ENCODE results near the gene CDKL1. TPM values are rescaled to one million over a fixed set of nuclear protein-coding genes. Genes with fewer than 3 reads are reported as not detected.

Gene CDKL1
- total and polyA plus RNA-seq, 2 experiments from 2014 or later = 2.9 to 5.0 TPM

- no peak for TF ChIP-seq EZH2phosphoT487 (IDR thresholded peaks at IDR 0.05; ENCODE audit: insufficient read depth, low read depth)
- TF ChIP-seq EZH2 (IDR thresholded peaks at IDR 0.05; ENCODE audit: insufficient read depth, poor library complexity, severe bottlenecking) = no peak
- H3K79me2 ChIP-seq (ENCODE audit: insufficient read depth) = no peaks in the 10 kb centered on the region
- no peaks in the 10 kb centered on the region for H3K27me3 ChIP-seq (replicated peaks; ENCODE audit: insufficient read depth)
- H2AFZ ChIP-seq = no peak overlapping the region
- no peak for DNase-seq
- no peak overlapping the region for H3K27ac ChIP-seq
- H3K4me2 ChIP-seq (ENCODE audit: unreplicated experiment) = no peak overlapping the region
- H3K4me1 ChIP-seq (ENCODE audit: insufficient read depth) = peaks cover 28% of the 10 kb centered on the region; the same call in 1 of the 2 replicates
- no peak overlapping the region for H3K9ac ChIP-seq
- no peak overlapping the region for H3K4me3 ChIP-seq
- no peaks in the 10 kb centered on the region for H3K9me3 ChIP-seq (ENCODE audit: low read depth)
- H3K36me3 ChIP-seq (ENCODE audit: low read depth) = 0 out of 2 replicates have a peak, but pooled peaks cover 5% of the 10 kb centered on the region
- H3F3A ChIP-seq (ENCODE audit: insufficient read depth) = peaks cover 35% of the 10 kb centered on the region
- 0 out of 2 replicates have a peak, but pooled peaks cover 6% of the 10 kb centered on the region for H4K20me1 ChIP-seq (ENCODE audit: insufficient read depth)
- no peaks in the 10 kb centered on the region for H3K9me2 ChIP-seq (ENCODE audit: insufficient read depth)
- 29 to 37% methylated on average over 3 of the region's 3 CpGs for WGBS, 2 experiments (ENCODE audit: low coverage in 1 of 2, low lambda C conversion rate in 2 of 2, missing lambda C conversion rate in 2 of 2)
- in situ Hi-C loops (cut with MboI) = no loop called here
Observed at GRCh38 chr14:50410071-50410470, 13.4 kb upstream of the CDKL1 start.

- H3K79me2 ChIP-seq (ENCODE audit: insufficient read depth) = no peaks in the 10 kb centered on the region
- H3K4me3 ChIP-seq = no peak overlapping the region
- H3K4me2 ChIP-seq (ENCODE audit: unreplicated experiment) = no peak overlapping the region
- in situ Hi-C loops (cut with MboI) = no loop called here
- TF ChIP-seq EZH2 (IDR thresholded peaks at IDR 0.05; ENCODE audit: insufficient read depth, poor library complexity, severe bottlenecking) (no peak), EZH2phosphoT487 (IDR thresholded peaks at IDR 0.05; ENCODE audit: insufficient read depth, low read depth) (no peak)
- 0 out of 2 replicates have a peak, but pooled peaks cover 6% of the 10 kb centered on the region for H4K20me1 ChIP-seq (ENCODE audit: insufficient read depth)
- peak; percentile 75 for DNase-seq
- H2AFZ ChIP-seq = no peak overlapping the region
- peaks cover 34% of the 10 kb centered on the region for H3K4me1 ChIP-seq (ENCODE audit: insufficient read depth)
- H3K9me2 ChIP-seq (ENCODE audit: insufficient read depth) = no peaks in the 10 kb centered on the region
- no peak overlapping the region for H3K27ac ChIP-seq
- H3F3A ChIP-seq (ENCODE audit: insufficient read depth) = peaks cover 30% of the 10 kb centered on the region
- H3K36me3 ChIP-seq (ENCODE audit: low read depth) = no peaks in the 10 kb centered on the region
- no peaks in the 10 kb centered on the region for H3K9me3 ChIP-seq (ENCODE audit: low read depth)
- no peaks in the 10 kb centered on the region for H3K27me3 ChIP-seq (replicated peaks; ENCODE audit: insufficient read depth)
- no peak overlapping the region for H3K9ac ChIP-seq
- 18 to 21% methylated on average over 6 of the region's 6 CpGs for WGBS, 2 experiments (ENCODE audit: low coverage in 1 of 2, low lambda C conversion rate in 2 of 2, missing lambda C conversion rate in 2 of 2)
Observed at GRCh38 chr14:50407111-50407812, 10.6 kb upstream of the CDKL1 start.

GRCh38 chr14:50403419-50403818 lies 6.7 kb upstream of the CDKL1 start:
- no peak for TF ChIP-seq EZH2phosphoT487 (IDR thresholded peaks at IDR 0.05; ENCODE audit: insufficient read depth, low read depth)
- TF ChIP-seq EZH2 (IDR thresholded peaks at IDR 0.05; ENCODE audit: insufficient read depth, poor library complexity, severe bottlenecking) = no peak
- Histone ChIP-seq H3K27me3 (replicated peaks; ENCODE audit: insufficient read depth) (no peaks in the 10 kb centered on the region), H3K4me2 (ENCODE audit: unreplicated experiment) (no peak overlapping the region), H3K9me2 (ENCODE audit: insufficient read depth) (no peaks in the 10 kb centered on the region), H3K36me3 (ENCODE audit: low read depth) (no peaks in the 10 kb centered on the region), H3K79me2 (ENCODE audit: insufficient read depth) (no peaks in the 10 kb centered on the region), H2AFZ (no peak overlapping the region), H3K27ac (no peak overlapping the region), H3K4me1 (ENCODE audit: insufficient read depth) (peaks cover 32% of the 10 kb centered on the region), H3K9ac (no peak overlapping the region), H3K4me3 (no peak overlapping the region), H3K9me3 (ENCODE audit: low read depth) (no peaks in the 10 kb centered on the region), H4K20me1 (ENCODE audit: insufficient read depth) (no peaks in the 10 kb centered on the region), H3F3A (ENCODE audit: insufficient read depth) (peaks cover 16% of the 10 kb centered on the region; the same call in 1 of the 2 replicates)
- in situ Hi-C loops (cut with MboI) = no loop called here
- DNase-seq = peak; percentile 28

- Histone ChIP-seq H3K27ac (no peak overlapping the region), H3K9ac (no peak overlapping the region), H3K36me3 (ENCODE audit: low read depth) (no peaks in the 10 kb centered on the region), H3K79me2 (ENCODE audit: insufficient read depth) (no peaks in the 10 kb centered on the region), H3K9me3 (ENCODE audit: low read depth) (no peaks in the 10 kb centered on the region), H3F3A (ENCODE audit: insufficient read depth) (peaks cover 17% of the 10 kb centered on the region), H3K4me3 (no peak overlapping the region), H3K4me2 (ENCODE audit: unreplicated experiment) (no peak overlapping the region), H3K9me2 (ENCODE audit: insufficient read depth) (no peaks in the 10 kb centered on the region), H4K20me1 (ENCODE audit: insufficient read depth) (no peaks in the 10 kb centered on the region), H3K4me1 (ENCODE audit: insufficient read depth) (peaks cover 32% of the 10 kb centered on the region), H2AFZ (no peak overlapping the region), H3K27me3 (replicated peaks; ENCODE audit: insufficient read depth) (no peaks in the 10 kb centered on the region)
- no peak for TF ChIP-seq EZH2 (IDR thresholded peaks at IDR 0.05; ENCODE audit: insufficient read depth, poor library complexity, severe bottlenecking)
- no peak for TF ChIP-seq EZH2phosphoT487 (IDR thresholded peaks at IDR 0.05; ENCODE audit: insufficient read depth, low read depth)
- in situ Hi-C loops (cut with MboI) = no loop called here
- WGBS, 2 experiments (ENCODE audit: low coverage in 1 of 2, low lambda C conversion rate in 2 of 2, missing lambda C conversion rate in 2 of 2) = 44 to 46% methylated on average over 1 of the region's 1 CpG
- DNase-seq = peak; percentile 16
Observed at GRCh38 chr14:50402965-50403364, 6.3 kb upstream of the CDKL1 start.

Measured in GM23248 (cell line).